GM23248 (cell line): ENCODE results near the gene CHMP4A.

Experiments used
- EZH2 ChIP-seq: fragments of 200-600 bp; sonication (generic); IDR thresholded peaks from 2 replicates; pipeline ENCODE4 v1.6.1; 2018; ENCODE audit warnings: antibody characterized with exemption, mild to moderate bottlenecking; ENCODE audit not compliant: insufficient read depth, poor library complexity, severe bottlenecking
- EZH2phosphoT487 ChIP-seq: fragments of 200-600 bp; sonication (generic); IDR thresholded peaks from 2 replicates; pipeline ENCODE4 v1.6.1; 2018; ENCODE audit warnings: antibody characterized with exemption, moderate library complexity, mild to moderate bottlenecking, low read depth; ENCODE audit not compliant: insufficient read depth

DNA sequence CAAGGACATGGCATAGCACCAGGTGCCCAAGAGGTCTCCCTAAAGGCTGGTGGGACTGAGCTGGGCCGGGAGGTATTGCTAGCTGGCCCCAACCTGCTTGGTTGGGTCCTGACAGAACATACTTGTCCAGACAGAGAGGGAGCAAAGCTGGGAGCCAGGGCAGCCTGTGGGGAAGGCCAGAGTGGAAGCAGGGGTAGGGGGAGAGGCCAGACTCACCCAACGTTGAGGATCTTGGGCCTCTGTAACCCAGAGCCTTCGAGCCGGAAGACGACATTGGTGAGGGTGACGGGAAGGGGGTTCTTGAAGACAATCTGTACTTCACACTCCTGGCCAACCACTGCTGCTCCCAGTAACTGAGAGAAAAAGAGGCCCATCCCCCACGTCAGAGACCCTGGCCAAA is 40.6 kb upstream of the CHMP4A start:
- no peak for TF ChIP-seq EZH2
- no peak for TF ChIP-seq EZH2phosphoT487
